ENCODE data around the gene PRPF40B.

PRPF40B gene

GRCh38 chr12:49632401-49632800, 9.0 kb downstream of the PRPF40B start:
- Histone ChIP-seq H3K9ac (ENCODE audit: low read length) (no peak overlapping the region), H3K79me1 (ENCODE audit: low read length) (no peaks in the 10 kb centered on the region), H3K4ac (ENCODE audit: low read depth, low read length) (no peak overlapping the region), H3K27me3 (ENCODE audit: insufficient read depth, low read length, poor library complexity) (no peaks in the 10 kb centered on the region), H4K8ac (ENCODE audit: low read depth, low read length) (no peak overlapping the region), H3K4me2 (ENCODE audit: low read length) (no peak overlapping the region), H3K23ac (ENCODE audit: low read length) (no peak overlapping the region), H2BK15ac (replicated peaks; ENCODE audit: low read depth) (no peak overlapping the region), H2BK120ac (ENCODE audit: low read depth, low read length) (no peak overlapping the region), H2BK5ac (ENCODE audit: low read length) (no peak overlapping the region), H3K4me1 (ENCODE audit: control insufficient read depth, low read depth, low read length) (peaks cover 5% of the 10 kb centered on the region), H3K79me2 (ENCODE audit: control insufficient read depth, insufficient read depth, low read length) (no peaks in the 10 kb centered on the region), H3K36me3 (ENCODE audit: control insufficient read depth, insufficient read depth, low read length) (no peaks in the 10 kb centered on the region), H3K56ac (ENCODE audit: low read length) (no peak overlapping the region), H3K18ac (ENCODE audit: low read length) (no peak overlapping the region), H3K27ac (ENCODE audit: low read depth, low read length) (no peak overlapping the region), H3K4me3 (ENCODE audit: low read length) (no peak overlapping the region), H4K5ac (ENCODE audit: low read length) (no peak overlapping the region), H2AK5ac (ENCODE audit: low read length) (no peak overlapping the region)
- no CpG with 5 or more reads among the region's 9 CpGs for WGBS (ENCODE audit: extremely low coverage, insufficient coverage, low lambda C conversion rate)
- no peak for DNase-seq

GRCh38 chr12:49632986-49633702, 9.8 kb downstream of the PRPF40B start:
- Histone ChIP-seq H4K8ac (ENCODE audit: low read depth, low read length) (no peak overlapping the region), H3K4me2 (ENCODE audit: low read length) (no peak overlapping the region), H3K4me1 (ENCODE audit: control insufficient read depth, low read depth, low read length) (peaks cover 8% of the 10 kb centered on the region), H3K27ac (ENCODE audit: low read depth, low read length) (no peak overlapping the region), H4K5ac (ENCODE audit: low read length) (no peak overlapping the region), H3K27me3 (ENCODE audit: insufficient read depth, low read length, poor library complexity) (no peaks in the 10 kb centered on the region), H3K56ac (ENCODE audit: low read length) (no peak overlapping the region), H3K18ac (ENCODE audit: low read length) (no peak overlapping the region), H2BK5ac (ENCODE audit: low read length) (no peak overlapping the region), H2AK5ac (ENCODE audit: low read length) (no peak overlapping the region), H3K4me3 (ENCODE audit: low read length) (no peak overlapping the region), H3K36me3 (ENCODE audit: control insufficient read depth, insufficient read depth, low read length) (no peaks in the 10 kb centered on the region), H3K79me1 (ENCODE audit: low read length) (no peaks in the 10 kb centered on the region), H3K9ac (ENCODE audit: low read length) (no peak overlapping the region), H2BK120ac (ENCODE audit: low read depth, low read length) (no peak overlapping the region), H2BK15ac (replicated peaks; ENCODE audit: low read depth) (no peak overlapping the region), H3K79me2 (ENCODE audit: control insufficient read depth, insufficient read depth, low read length) (no peaks in the 10 kb centered on the region), H3K23ac (ENCODE audit: low read length) (no peak overlapping the region), H3K4ac (ENCODE audit: low read depth, low read length) (no peak overlapping the region)
- no CpG with 5 or more reads among the region's 8 CpGs for WGBS (ENCODE audit: extremely low coverage, insufficient coverage, low lambda C conversion rate)
- no peak for DNase-seq

GRCh38 chr12:49633703-49634345, 10.5 kb downstream of the PRPF40B start:
- Histone ChIP-seq H3K79me1 (ENCODE audit: low read length) (no peaks in the 10 kb centered on the region), H3K18ac (ENCODE audit: low read length) (no peak overlapping the region), H4K8ac (ENCODE audit: low read depth, low read length) (no peak overlapping the region), H3K56ac (ENCODE audit: low read length) (no peak overlapping the region), H3K4me2 (ENCODE audit: low read length) (no peak overlapping the region), H4K5ac (ENCODE audit: low read length) (no peak overlapping the region), H2AK5ac (ENCODE audit: low read length) (no peak overlapping the region), H3K4me1 (ENCODE audit: control insufficient read depth, low read depth, low read length) (peaks cover 8% of the 10 kb centered on the region), H2BK15ac (replicated peaks; ENCODE audit: low read depth) (no peak overlapping the region), H3K27me3 (ENCODE audit: insufficient read depth, low read length, poor library complexity) (no peaks in the 10 kb centered on the region), H3K23ac (ENCODE audit: low read length) (no peak overlapping the region), H3K27ac (ENCODE audit: low read depth, low read length) (no peak overlapping the region), H3K9ac (ENCODE audit: low read length) (no peak overlapping the region), H3K4me3 (ENCODE audit: low read length) (no peak overlapping the region), H2BK5ac (ENCODE audit: low read length) (no peak overlapping the region), H3K36me3 (ENCODE audit: control insufficient read depth, insufficient read depth, low read length) (no peaks in the 10 kb centered on the region), H3K4ac (ENCODE audit: low read depth, low read length) (no peak overlapping the region), H2BK120ac (ENCODE audit: low read depth, low read length) (no peak overlapping the region), H3K79me2 (ENCODE audit: control insufficient read depth, insufficient read depth, low read length) (no peaks in the 10 kb centered on the region)
- no CpG with 5 or more reads among the region's 2 CpGs for WGBS (ENCODE audit: extremely low coverage, insufficient coverage, low lambda C conversion rate)
- no peak for DNase-seq

GRCh38 chr12:49635036-49635435, 11.7 kb downstream of the PRPF40B start:
- Histone ChIP-seq H3K9ac (ENCODE audit: low read length) (no peak overlapping the region), H3K79me2 (ENCODE audit: control insufficient read depth, insufficient read depth, low read length) (no peaks in the 10 kb centered on the region), H2BK120ac (ENCODE audit: low read depth, low read length) (no peak overlapping the region), H3K4me3 (ENCODE audit: low read length) (no peak overlapping the region), H3K27ac (ENCODE audit: low read depth, low read length) (no peak overlapping the region), H2BK5ac (ENCODE audit: low read length) (no peak overlapping the region), H4K8ac (ENCODE audit: low read depth, low read length) (no peak overlapping the region), H3K4me2 (ENCODE audit: low read length) (no peak overlapping the region), H3K27me3 (ENCODE audit: insufficient read depth, low read length, poor library complexity) (no peaks in the 10 kb centered on the region), H3K4ac (ENCODE audit: low read depth, low read length) (no peak overlapping the region), H3K18ac (ENCODE audit: low read length) (no peak overlapping the region), H3K56ac (ENCODE audit: low read length) (no peak overlapping the region), H3K36me3 (ENCODE audit: control insufficient read depth, insufficient read depth, low read length) (no peaks in the 10 kb centered on the region), H3K4me1 (ENCODE audit: control insufficient read depth, low read depth, low read length) (peaks cover 8% of the 10 kb centered on the region), H2BK15ac (replicated peaks; ENCODE audit: low read depth) (no peak overlapping the region), H2AK5ac (ENCODE audit: low read length) (no peak overlapping the region), H3K79me1 (ENCODE audit: low read length) (no peaks in the 10 kb centered on the region), H3K23ac (ENCODE audit: low read length) (no peak overlapping the region), H4K5ac (ENCODE audit: low read length) (no peak overlapping the region)
- no CpG with 5 or more reads among the region's 9 CpGs for WGBS (ENCODE audit: extremely low coverage, insufficient coverage, low lambda C conversion rate)
- DNase-seq = no peak

- WGBS (ENCODE audit: extremely low coverage, insufficient coverage, low lambda C conversion rate) = no CpG with 5 or more reads among the region's 4 CpGs
These were observed 12.3 kb downstream of the PRPF40B start for GRCh38 chr12:49635656-49636055.

More at GRCh38 chr12:49635656-49636055, 12.3 kb downstream of the PRPF40B start:
- Histone ChIP-seq H2AK5ac (ENCODE audit: low read length) (no peak overlapping the region), H3K18ac (ENCODE audit: low read length) (no peak overlapping the region), H2BK120ac (ENCODE audit: low read depth, low read length) (no peak overlapping the region), H3K23ac (ENCODE audit: low read length) (no peak overlapping the region), H3K27ac (ENCODE audit: low read depth, low read length) (no peak overlapping the region), H3K36me3 (ENCODE audit: control insufficient read depth, insufficient read depth, low read length) (no peaks in the 10 kb centered on the region), H4K5ac (ENCODE audit: low read length) (no peak overlapping the region), H3K79me2 (ENCODE audit: control insufficient read depth, insufficient read depth, low read length) (no peaks in the 10 kb centered on the region), H3K4ac (ENCODE audit: low read depth, low read length) (no peak overlapping the region), H3K79me1 (ENCODE audit: low read length) (no peaks in the 10 kb centered on the region), H3K4me2 (ENCODE audit: low read length) (no peak overlapping the region), H3K56ac (ENCODE audit: low read length) (no peak overlapping the region), H2BK5ac (ENCODE audit: low read length) (no peak overlapping the region), H4K8ac (ENCODE audit: low read depth, low read length) (no peak overlapping the region), H3K4me3 (ENCODE audit: low read length) (no peak overlapping the region), H3K27me3 (ENCODE audit: insufficient read depth, low read length, poor library complexity) (no peaks in the 10 kb centered on the region), H3K4me1 (ENCODE audit: control insufficient read depth, low read depth, low read length) (peaks cover 8% of the 10 kb centered on the region), H2BK15ac (replicated peaks; ENCODE audit: low read depth) (no peak overlapping the region), H3K9ac (ENCODE audit: low read length) (no peak overlapping the region)
- DNase-seq = no peak

Data from mesendoderm (in vitro differentiated cells).